OCI-LY1 (cell line): Measurements from ENCODE around the gene MACROD2.

Experiments used
- H2AFZ ChIP-seq: fragments of 200-600 bp; sonication (generic), shearing (Covaris generic); 2 replicates; pipeline ENCODE4 v1.6.0; 2014; ENCODE audit warnings: antibody characterized with exemption, mild to moderate bottlenecking, low read length
- H3F3A ChIP-seq: fragments of 200-600 bp; sonication (generic), shearing (Covaris generic); 2 replicates; pipeline ENCODE4 v1.6.0; 2014; ENCODE audit warnings: mild to moderate bottlenecking, antibody characterized with exemption, low read length, moderate library complexity; ENCODE audit not compliant: insufficient read depth
- H3K27ac ChIP-seq: fragments of 200-600 bp; sonication (generic); 2 replicates; pipeline ENCODE4 v1.5.1; 2014; ENCODE audit warnings: low read length, mixed run types, mild to moderate bottlenecking, low read depth; ENCODE audit not compliant: poor library complexity, severe bottlenecking
- H3K27me3 ChIP-seq: fragments of 200-600 bp; sonication (generic); 2 replicates; pipeline ENCODE4 v1.6.0; 2014; ENCODE audit warnings: antibody characterized with exemption, mild to moderate bottlenecking, low read length, moderate library complexity; ENCODE audit not compliant: insufficient read depth
- H3K36me3 ChIP-seq: fragments of 200-600 bp; sonication (generic); 2 replicates; pipeline ENCODE4 v1.6.1; 2014; ENCODE audit warnings: mild to moderate bottlenecking, antibody characterized with exemption, low read length, moderate library complexity, mixed read lengths; ENCODE audit not compliant: insufficient read depth
- H3K4me1 ChIP-seq: fragments of 200-600 bp; sonication (generic); 2 replicates; pipeline ENCODE4 v1.5.1; 2014; ENCODE audit warnings: mild to moderate bottlenecking, low read length, moderate library complexity; ENCODE audit not compliant: insufficient read depth, severe bottlenecking
- H3K4me2 ChIP-seq: fragments of 200-600 bp; sonication (generic), shearing (Covaris generic); 2 replicates; pipeline ENCODE4 v1.6.1; 2014; ENCODE audit warnings: low read length
- H3K4me3 ChIP-seq: fragments of 200-600 bp; sonication (generic); 2 replicates; pipeline ENCODE4 v1.5.1; 2014; ENCODE audit warnings: low read length, low read depth, mild to moderate bottlenecking, mixed read lengths; ENCODE audit not compliant: poor library complexity, severe bottlenecking
- H3K79me2 ChIP-seq: fragments of 200-600 bp; shearing (Covaris generic); 2 replicates; pipeline ENCODE4 v1.6.1; 2016; ENCODE audit warnings: mixed run types, low read length, mixed read lengths; ENCODE audit not compliant: insufficient read depth
- H3K9ac ChIP-seq: fragments of 200-600 bp; sonication (generic), shearing (Covaris generic); 2 replicates; pipeline ENCODE4 v1.6.1; 2014; ENCODE audit warnings: mild to moderate bottlenecking, low read length, mixed read lengths
- H3K9me2 ChIP-seq: fragments of 200-600 bp; sonication (generic), shearing (Covaris generic); 2 replicates; pipeline ENCODE4 v1.6.1; 2014; ENCODE audit warnings: low read depth, mild to moderate bottlenecking, low read length, mixed read lengths
- H3K9me3 ChIP-seq: fragments of 200-600 bp; shearing (Covaris generic); 2 replicates; pipeline ENCODE4 v1.6.1; 2014; ENCODE audit warnings: low read length, mixed read lengths
- H4K20me1 ChIP-seq: fragments of 200-600 bp; sonication (generic), shearing (Covaris generic); 2 replicates; pipeline ENCODE4 v1.6.0; 2016; ENCODE audit warnings: mild to moderate bottlenecking, low read length; ENCODE audit not compliant: insufficient read depth
- EZH2 ChIP-seq: fragments of 200-600 bp; sonication (generic), shearing (Covaris generic); IDR thresholded peaks from 2 replicates; pipeline ENCODE4 v1.8.0; 2017; ENCODE audit warnings: borderline replicate concordance, mixed run types, mild to moderate bottlenecking, antibody characterized with exemption, low read length, moderate library complexity, mixed read lengths
- TF ChIP-seq, protein P1 (sequence below): fragments of 200-600 bp; sonication (generic), shearing (Covaris generic); IDR thresholded peaks from 2 replicates; pipeline ENCODE4 v1.5.1; 2017; ENCODE audit warnings: mild to moderate bottlenecking, antibody characterized with exemption, low read length, moderate library complexity, mixed read lengths

The MACROD2 gene

DNA sequence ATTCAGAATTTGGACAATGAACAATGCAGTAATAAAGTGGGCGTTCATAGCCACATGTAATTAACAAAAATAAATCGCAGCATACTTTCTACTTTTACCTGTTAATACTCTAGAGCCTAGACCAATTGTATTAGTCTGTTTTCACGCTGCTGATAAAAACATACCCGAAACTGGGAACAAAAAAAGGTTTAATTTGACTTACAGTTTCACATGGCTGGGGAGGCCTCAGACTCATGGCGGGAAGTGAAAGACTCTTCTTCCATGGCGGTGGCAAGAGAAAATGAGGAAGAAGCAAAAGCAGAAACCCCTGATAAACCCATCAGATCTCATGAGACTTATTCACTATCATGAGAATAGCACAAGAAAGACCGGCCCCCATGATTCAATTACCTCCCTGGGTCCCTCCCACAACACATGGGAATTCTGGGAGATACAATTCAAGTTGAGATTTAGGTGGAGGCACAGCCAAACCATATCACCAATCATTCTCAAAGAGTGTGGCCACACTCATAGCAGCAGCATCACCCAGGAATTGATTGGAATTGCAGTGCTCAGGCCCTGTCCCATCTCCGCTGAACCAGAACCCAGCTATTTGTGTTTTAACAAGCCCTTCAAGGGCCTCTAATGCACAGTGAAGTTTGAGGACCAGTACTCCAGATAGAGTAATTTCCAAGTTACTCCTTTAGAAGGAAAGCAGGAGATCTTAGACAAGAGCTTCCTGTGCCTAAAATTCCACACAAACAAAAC, 1927.9 kb downstream of the MACROD2 start:
- H2AFZ ChIP-seq: no peak overlapping the region
- no peaks in the 10 kb centered on the region for H4K20me1 ChIP-seq
- no peak overlapping the region for H3K27ac ChIP-seq
- H3K9ac ChIP-seq: no peak overlapping the region
- H3K9me2 ChIP-seq: no peaks in the 10 kb centered on the region
- H3K4me2 ChIP-seq: no peak overlapping the region
- H3F3A ChIP-seq: no peaks in the 10 kb centered on the region
- no peaks in the 10 kb centered on the region for H3K27me3 ChIP-seq
- no peaks in the 10 kb centered on the region for H3K36me3 ChIP-seq
- no peak for TF ChIP-seq EZH2
- TF ChIP-seq, protein P1, sequence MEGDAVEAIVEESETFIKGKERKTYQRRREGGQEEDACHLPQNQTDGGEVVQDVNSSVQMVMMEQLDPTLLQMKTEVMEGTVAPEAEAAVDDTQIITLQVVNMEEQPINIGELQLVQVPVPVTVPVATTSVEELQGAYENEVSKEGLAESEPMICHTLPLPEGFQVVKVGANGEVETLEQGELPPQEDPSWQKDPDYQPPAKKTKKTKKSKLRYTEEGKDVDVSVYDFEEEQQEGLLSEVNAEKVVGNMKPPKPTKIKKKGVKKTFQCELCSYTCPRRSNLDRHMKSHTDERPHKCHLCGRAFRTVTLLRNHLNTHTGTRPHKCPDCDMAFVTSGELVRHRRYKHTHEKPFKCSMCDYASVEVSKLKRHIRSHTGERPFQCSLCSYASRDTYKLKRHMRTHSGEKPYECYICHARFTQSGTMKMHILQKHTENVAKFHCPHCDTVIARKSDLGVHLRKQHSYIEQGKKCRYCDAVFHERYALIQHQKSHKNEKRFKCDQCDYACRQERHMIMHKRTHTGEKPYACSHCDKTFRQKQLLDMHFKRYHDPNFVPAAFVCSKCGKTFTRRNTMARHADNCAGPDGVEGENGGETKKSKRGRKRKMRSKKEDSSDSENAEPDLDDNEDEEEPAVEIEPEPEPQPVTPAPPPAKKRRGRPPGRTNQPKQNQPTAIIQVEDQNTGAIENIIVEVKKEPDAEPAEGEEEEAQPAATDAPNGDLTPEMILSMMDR: no peak
- no peaks in the 10 kb centered on the region for H3K9me3 ChIP-seq
- H3K79me2 ChIP-seq: no peaks in the 10 kb centered on the region
- no peak overlapping the region for H3K4me3 ChIP-seq
- H3K4me1 ChIP-seq: no peaks in the 10 kb centered on the region

DNA sequence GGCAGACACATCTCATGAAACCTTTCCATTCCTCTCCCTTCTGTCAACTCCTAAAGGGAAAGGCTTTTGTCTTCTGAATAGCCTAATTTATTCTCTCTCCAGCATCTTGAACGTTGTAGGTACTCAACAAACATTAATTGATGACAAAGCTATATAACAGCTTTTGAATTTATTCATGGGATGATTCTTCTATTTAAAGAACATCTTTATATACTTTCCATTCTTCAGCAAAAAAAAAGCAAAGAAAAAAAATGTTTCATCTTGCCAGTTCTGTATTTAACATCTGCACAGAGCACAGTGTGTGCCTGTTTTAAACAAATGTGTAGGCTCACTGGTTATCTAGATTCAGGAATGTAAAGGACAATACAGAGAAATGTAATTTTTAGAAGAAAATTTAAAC, 1929.2 kb downstream of the MACROD2 start:
- H3K36me3 ChIP-seq: no peaks in the 10 kb centered on the region
- no peaks in the 10 kb centered on the region for H3F3A ChIP-seq
- H2AFZ ChIP-seq: no peak overlapping the region
- no peaks in the 10 kb centered on the region for H3K4me1 ChIP-seq
- TF ChIP-seq EZH2: no peak
- TF ChIP-seq, protein P1: no peak
- H3K4me2 ChIP-seq: no peak overlapping the region
- no peak overlapping the region for H3K27ac ChIP-seq
- no peaks in the 10 kb centered on the region for H3K27me3 ChIP-seq
- no peaks in the 10 kb centered on the region for H4K20me1 ChIP-seq
- no peak overlapping the region for H3K9ac ChIP-seq
- no peaks in the 10 kb centered on the region for H3K79me2 ChIP-seq
- no peak overlapping the region for H3K4me3 ChIP-seq
- no peaks in the 10 kb centered on the region for H3K9me2 ChIP-seq
- H3K9me3 ChIP-seq: no peaks in the 10 kb centered on the region

DNA sequence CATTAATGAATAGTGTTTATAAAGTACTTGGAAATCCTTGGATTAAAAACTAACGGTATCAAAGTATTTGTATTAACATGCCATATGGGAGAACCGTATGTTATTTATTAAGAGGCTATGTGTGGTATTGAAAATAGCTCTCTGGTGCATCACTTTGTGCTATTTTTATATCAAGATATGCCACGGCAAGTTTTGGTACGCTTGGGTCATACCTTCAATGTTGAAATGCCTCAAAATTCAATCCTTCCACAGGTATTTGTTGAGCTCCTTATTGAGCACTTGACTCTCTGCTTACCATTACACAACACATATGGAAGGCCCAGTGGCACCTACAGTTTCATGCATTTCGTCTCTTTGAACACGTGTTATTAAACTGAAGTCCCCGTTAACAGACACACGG, 1930.1 kb downstream of the MACROD2 start:
- Histone ChIP-seq H3K27me3 (no peaks in the 10 kb centered on the region), H4K20me1 (no peaks in the 10 kb centered on the region), H3K4me3 (no peak overlapping the region), H3K36me3 (no peaks in the 10 kb centered on the region), H3K9me2 (no peaks in the 10 kb centered on the region), H3K4me1 (no peaks in the 10 kb centered on the region), H3K9ac (no peak overlapping the region), H3F3A (no peaks in the 10 kb centered on the region), H3K27ac (no peak overlapping the region), H2AFZ (no peak overlapping the region), H3K4me2 (no peak overlapping the region), H3K79me2 (no peaks in the 10 kb centered on the region), H3K9me3 (no peaks in the 10 kb centered on the region)
- TF ChIP-seq, protein P1: no peak
- TF ChIP-seq EZH2: no peak
